IMR-90 (cell line): ENCODE results near the gene TEX264. TPM values are rescaled to one million over a fixed set of nuclear protein-coding genes. Genes with fewer than 3 reads are reported as not detected.

ENCODE experiments used
- ATAC-seq: fragments of 200-7000 bp; cut with Tn5 transposase; 2 replicates; pipeline ENCODE4 v1.9.1; 2020; ENCODE audit warnings: low read depth, mild to moderate bottlenecking, moderate library complexity
- BruUV-seq: library from RNA; stranded (reverse); fragments of 400-500 nt; replicated peaks from 2 replicates; lab custom pipeline; 2021; lab: Mats Ljungman, UMichigan
- CTCF ChIA-PET: fragments of 300-600 bp; formaldehyde crosslinking; extraction: SDS; loops from one replicate; lab custom pipeline; 2021; ENCODE audit warnings: antibody characterized with exemption; lab: Yijun Ruan, JAX
- POLR2A ChIA-PET: fragments of 300-600 bp; sonication (Branson Sonifier 250); formaldehyde crosslinking; loops from one replicate; lab custom pipeline; 2022; ENCODE audit warnings: antibody characterized with exemption; ENCODE audit not compliant: unreplicated experiment; lab: Charles Lee
- DNase-seq: peaks from one replicate; pipeline ENCODE4 v3.0.0; 2013
- H2AFZ ChIP-seq: replicated peaks from 2 replicates; pipeline ENCODE3; 2013; ENCODE audit warnings: low read length, mild to moderate bottlenecking; ENCODE audit not compliant: poor library complexity
- H2AK5ac ChIP-seq: 2 replicates; pipeline ENCODE4 v1.6.1; 2013; ENCODE audit warnings: low read depth, low read length, inconsistent platforms
- H2AK9ac ChIP-seq: replicated peaks from 2 replicates; pipeline ENCODE3; 2013; ENCODE audit warnings: mild to moderate bottlenecking, low read depth, low read length, moderate library complexity; ENCODE audit not compliant: poor library complexity
- H2BK120ac ChIP-seq: 2 replicates; pipeline ENCODE4 v1.6.1; 2013; ENCODE audit warnings: low read depth, low read length, inconsistent platforms
- H2BK15ac ChIP-seq: 3 replicates; pipeline ENCODE4 v1.6.1; 2013; ENCODE audit warnings: low read depth, low read length, inconsistent platforms
- H2BK20ac ChIP-seq: 2 replicates; pipeline ENCODE4 v1.6.1; 2013; ENCODE audit warnings: low read depth, mild to moderate bottlenecking, inconsistent platforms, low read length, moderate library complexity
- H2BK5ac ChIP-seq: 2 replicates; pipeline ENCODE4 v1.6.1; 2013; ENCODE audit warnings: mild to moderate bottlenecking, low read depth, low read length, inconsistent platforms; ENCODE audit not compliant: poor library complexity, severe bottlenecking
- H3K14ac ChIP-seq: replicated peaks from 2 replicates; pipeline ENCODE4 v1.6.1; 2013; ENCODE audit warnings: low read depth, low read length, inconsistent platforms
- H3K18ac ChIP-seq: 2 replicates; pipeline ENCODE4 v1.6.1; 2013; ENCODE audit warnings: low read depth, low read length, control low read depth
- H3K23ac ChIP-seq: 2 replicates; pipeline ENCODE4 v1.6.1; 2013; ENCODE audit warnings: low read depth, low read length, inconsistent platforms
- H3K27ac ChIP-seq: 2 replicates; pipeline ENCODE4 v1.5.1; 2013; ENCODE audit warnings: mild to moderate bottlenecking, control low read depth, low read length; ENCODE audit not compliant: insufficient read depth
- H3K27me3 ChIP-seq: 2 replicates; pipeline ENCODE4 v1.6.1; 2013; ENCODE audit warnings: low read length; ENCODE audit not compliant: control insufficient read depth, insufficient read depth
- H3K36me3 ChIP-seq: 2 replicates; pipeline ENCODE4 v1.6.1; 2013; ENCODE audit warnings: low read length, mixed read lengths; ENCODE audit not compliant: control insufficient read depth, insufficient read depth
- H3K4ac ChIP-seq: 2 replicates; pipeline ENCODE4 v1.6.1; 2013; ENCODE audit warnings: low read depth, low read length, inconsistent platforms
- H3K4me1 ChIP-seq: 2 replicates; pipeline ENCODE4 v1.6.1; 2013; ENCODE audit warnings: low read length, mixed read lengths; ENCODE audit not compliant: control insufficient read depth, insufficient read depth
- H3K4me2 ChIP-seq: 2 replicates; pipeline ENCODE4 v1.6.1; 2013; ENCODE audit warnings: low read depth, mild to moderate bottlenecking, control low read depth, low read length, moderate library complexity
- H3K4me3 ChIP-seq: 2 replicates; pipeline ENCODE4 v1.5.1; 2013; ENCODE audit warnings: low read depth, mild to moderate bottlenecking, control low read depth, low read length, moderate library complexity; ENCODE audit not compliant: insufficient read depth
- H3K56ac ChIP-seq: 2 replicates; pipeline ENCODE4 v1.6.1; 2013; ENCODE audit warnings: low read length, inconsistent platforms; ENCODE audit not compliant: insufficient read depth; ENCODE audit errors: extremely low read depth
- H3K79me1 ChIP-seq, 2 experiments: 2 replicates each; pipeline ENCODE4 v1.6.1; 2013; ENCODE audit warnings: low read length in 2 of 2, inconsistent platforms in 1 of 2, low read depth in 1 of 2
- H3K9ac ChIP-seq: 2 replicates; pipeline ENCODE4 v1.6.1; 2013; ENCODE audit warnings: low read depth, low read length, control low read depth
- H3K9me1 ChIP-seq: 2 replicates; pipeline ENCODE4 v1.6.1; 2013; ENCODE audit warnings: low read length, inconsistent platforms; ENCODE audit not compliant: insufficient read depth
- H3K9me3 ChIP-seq: 2 replicates; pipeline ENCODE4 v1.6.1; 2013; ENCODE audit warnings: low read length; ENCODE audit not compliant: control insufficient read depth, insufficient read depth
- H4K20me1 ChIP-seq: 2 replicates; pipeline ENCODE4 v1.6.1; 2013; ENCODE audit warnings: low read length, inconsistent platforms; ENCODE audit not compliant: insufficient read depth
- H4K5ac ChIP-seq: 2 replicates; pipeline ENCODE4 v1.6.1; 2013; ENCODE audit warnings: mild to moderate bottlenecking, low read depth, low read length, control low read depth
- H4K8ac ChIP-seq, 2 experiments: 2 replicates each; pipeline ENCODE4 v1.6.1; 2013; ENCODE audit warnings: low read depth in 2 of 2, low read length in 2 of 2, control low read depth in 1 of 2, inconsistent platforms in 1 of 2
- H4K91ac ChIP-seq: 2 replicates; pipeline ENCODE4 v1.6.1; 2013; ENCODE audit warnings: low read depth, low read length, inconsistent platforms; ENCODE audit not compliant: insufficient read depth
- BHLHE40 ChIP-seq: fragments of 150-350 bp; IDR thresholded peaks from 2 replicates; pipeline ENCODE4 v1.6.1; 2016; ENCODE audit warnings: mild to moderate bottlenecking, low read depth, low read length
- CEBPB ChIP-seq: IDR thresholded peaks from 2 replicates; pipeline ENCODE4 v1.6.1; 2012; ENCODE audit warnings: low read depth, low read length, improper control_type of control experiment
- FOS ChIP-seq: fragments of 150-350 bp; IDR thresholded peaks from 2 replicates; pipeline ENCODE4 v1.6.1; 2016; ENCODE audit warnings: low read depth, low read length
- MAZ ChIP-seq: IDR thresholded peaks from 2 replicates; pipeline ENCODE4 v1.6.1; 2012; ENCODE audit warnings: low read depth, mild to moderate bottlenecking, low read length, improper control_type of control experiment, moderate library complexity, borderline replicate concordance
- POLR2A ChIP-seq: IDR thresholded peaks from 2 replicates; pipeline ENCODE4 v1.6.1; 2012; ENCODE audit warnings: mild to moderate bottlenecking, low read depth, low read length
- RAD21 ChIP-seq: IDR thresholded peaks from 2 replicates; pipeline ENCODE4 v1.6.1; 2012; ENCODE audit warnings: low read length, improper control_type of control experiment
- RCOR1 ChIP-seq: IDR thresholded peaks from 2 replicates; pipeline ENCODE4 v1.6.1; 2012; ENCODE audit warnings: mild to moderate bottlenecking, low read length, improper control_type of control experiment; ENCODE audit not compliant: insufficient replicate concordance
- RFX5 ChIP-seq: IDR thresholded peaks from 2 replicates; pipeline ENCODE4 v1.8.0; 2012; ENCODE audit warnings: low read depth, mild to moderate bottlenecking, low read length, moderate library complexity
- SMC3 ChIP-seq: fragments of 150-350 bp; IDR thresholded peaks from 2 replicates; pipeline ENCODE4 v1.6.1; 2016; ENCODE audit warnings: low read depth, mild to moderate bottlenecking, antibody characterized with exemption, low read length, moderate library complexity
- WGBS, 2 experiments: methylation state at CpG; one replicate each; pipeline versions ENCODE4 v1.1.5 to v1.1.7; 2013; ENCODE audit warnings: missing lambda C conversion rate in 2 of 2; ENCODE audit not compliant: insufficient read length in 1 of 2; ENCODE audit errors: extremely low coverage in 2 of 2; 5-methylcytosine and 5-hydroxymethylcytosine counted together
- dilution Hi-C: fragments of 300-500 bp; cut with HindIII; formaldehyde crosslinking; loops from one replicate; pipeline ENCODE4 v1.14.3; 2018; ENCODE audit warnings: low sequenced_read_pairs; ENCODE audit not compliant: unreplicated experiment
- in situ Hi-C: fragments of 300-500 bp; cut with MboI; formaldehyde crosslinking; loops from 3 replicates; pipeline ENCODE4 v1.14.3; 2019; ENCODE audit warnings: low sequenced_read_pairs, inconsistent platforms, mixed read lengths
- intact Hi-C: fragments of 100-400 bp; cut with micrococcal nuclease; formaldehyde crosslinking; loops from 2 replicates; pipeline ENCODE4 v1.10.0; 2022
- polyA plus RNA-seq, 3 experiments: library from polyadenylated mRNA; depleted of rRNA; stranded (reverse); fragments of >200 nt; gene quantifications; 2 replicates each; pipeline ENCODE4 v1.2.3, GENCODE V29; 2012; ENCODE audit warnings: low replicate concordance in 1 of 3
- total RNA-seq: library from RNA; depleted of rRNA; stranded (reverse); fragments of >200 nt; gene quantifications from 2 replicates; pipeline ENCODE4 v1.2.3, GENCODE V29; 2012
- TF ChIP-seq, protein P1 (sequence below): fragments of 150-350 bp; IDR thresholded peaks from 2 replicates; pipeline ENCODE4 v1.6.1; 2017; ENCODE audit warnings: mild to moderate bottlenecking, antibody characterized with exemption, low read length, low read depth
- TF ChIP-seq, protein P2 (sequence below): conservative IDR thresholded peaks from 2 replicates; pipeline ENCODE4 v1.5.1; 2012; ENCODE audit warnings: mild to moderate bottlenecking, low read depth, low read length, improper control_type of control experiment

The TEX264 gene
- total and polyA plus RNA-seq, 2 of the 4 experiments (the other 2 are of a cell fraction): 30.3 to 45.0 TPM

DNA sequence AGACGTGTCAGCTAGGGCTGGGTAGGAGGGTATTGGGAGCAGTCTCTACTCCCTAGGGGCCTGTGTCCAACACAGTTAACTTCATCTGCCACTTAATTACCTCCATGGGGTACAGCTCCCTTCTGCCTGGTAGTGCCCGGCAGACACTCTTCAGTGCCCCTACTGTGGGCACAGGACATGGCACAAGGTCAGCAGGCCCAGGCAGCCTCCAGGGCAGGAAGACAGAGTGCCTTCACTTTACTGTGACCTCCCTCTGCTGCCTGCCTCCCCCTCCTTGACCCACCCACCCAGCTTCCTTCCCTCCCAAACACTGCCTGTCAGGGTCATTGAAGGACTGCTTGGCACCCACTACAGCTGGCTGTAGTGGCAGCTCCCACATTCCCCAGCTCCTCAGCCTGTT lies 29.4 kb downstream of the TEX264 start:
- H4K5ac ChIP-seq: no peak overlapping the region
- ATAC-seq (no peak), DNase-seq (no peak)
- no peak overlapping the region for H3K14ac ChIP-seq
- H3K4me1 ChIP-seq: no peaks in the 10 kb centered on the region
- no peak overlapping the region for H3K27ac ChIP-seq
- 100% methylated on average over 1 of the region's 2 CpGs; no CpG with 5 or more reads in 1 of the 2 experiments for WGBS, 2 experiments
- no peak overlapping the region for H2AFZ ChIP-seq
- intact Hi-C loops: no loop called here
- no peak overlapping the region for H2AK9ac ChIP-seq
- no peak overlapping the region for H2BK120ac ChIP-seq
- in situ Hi-C loops: no loop called here
- no peak overlapping the region for H3K23ac ChIP-seq
- peaks cover 14% of the 10 kb centered on the region for H4K20me1 ChIP-seq
- dilution Hi-C loops: no loop called here
- no peak overlapping the region for H4K8ac ChIP-seq
- no peak overlapping the region for H2BK20ac ChIP-seq
- H3K9me1 ChIP-seq: peaks cover 3% of the 10 kb centered on the region; the same call in 1 of the 2 replicates
- H2AK5ac ChIP-seq: no peak overlapping the region
- no peak overlapping the region for H2BK5ac ChIP-seq
- H3K56ac ChIP-seq: no peak overlapping the region
- H3K18ac ChIP-seq: no peak overlapping the region
- H3K36me3 ChIP-seq: peaks cover 32% of the 10 kb centered on the region
- no TSS peak for BruUV-seq
- no peak overlapping the region for H2BK15ac ChIP-seq
- H3K4ac ChIP-seq: no peak overlapping the region
- H3K9ac ChIP-seq: no peak overlapping the region
- no peaks in the 10 kb centered on the region for H3K9me3 ChIP-seq
- H4K91ac ChIP-seq: no peak overlapping the region
- TF ChIP-seq BHLHE40: no peak
- TF ChIP-seq, protein P1, sequence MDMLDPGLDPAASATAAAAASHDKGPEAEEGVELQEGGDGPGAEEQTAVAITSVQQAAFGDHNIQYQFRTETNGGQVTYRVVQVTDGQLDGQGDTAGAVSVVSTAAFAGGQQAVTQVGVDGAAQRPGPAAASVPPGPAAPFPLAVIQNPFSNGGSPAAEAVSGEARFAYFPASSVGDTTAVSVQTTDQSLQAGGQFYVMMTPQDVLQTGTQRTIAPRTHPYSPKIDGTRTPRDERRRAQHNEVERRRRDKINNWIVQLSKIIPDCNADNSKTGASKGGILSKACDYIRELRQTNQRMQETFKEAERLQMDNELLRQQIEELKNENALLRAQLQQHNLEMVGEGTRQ: no peak
- no peak for TF ChIP-seq POLR2A
- no peak for TF ChIP-seq RFX5
- TF ChIP-seq RAD21: no peak
- TF ChIP-seq RCOR1: no peak
- TF ChIP-seq SMC3: no peak
- no peak for TF ChIP-seq CEBPB
- TF ChIP-seq, protein P2, sequence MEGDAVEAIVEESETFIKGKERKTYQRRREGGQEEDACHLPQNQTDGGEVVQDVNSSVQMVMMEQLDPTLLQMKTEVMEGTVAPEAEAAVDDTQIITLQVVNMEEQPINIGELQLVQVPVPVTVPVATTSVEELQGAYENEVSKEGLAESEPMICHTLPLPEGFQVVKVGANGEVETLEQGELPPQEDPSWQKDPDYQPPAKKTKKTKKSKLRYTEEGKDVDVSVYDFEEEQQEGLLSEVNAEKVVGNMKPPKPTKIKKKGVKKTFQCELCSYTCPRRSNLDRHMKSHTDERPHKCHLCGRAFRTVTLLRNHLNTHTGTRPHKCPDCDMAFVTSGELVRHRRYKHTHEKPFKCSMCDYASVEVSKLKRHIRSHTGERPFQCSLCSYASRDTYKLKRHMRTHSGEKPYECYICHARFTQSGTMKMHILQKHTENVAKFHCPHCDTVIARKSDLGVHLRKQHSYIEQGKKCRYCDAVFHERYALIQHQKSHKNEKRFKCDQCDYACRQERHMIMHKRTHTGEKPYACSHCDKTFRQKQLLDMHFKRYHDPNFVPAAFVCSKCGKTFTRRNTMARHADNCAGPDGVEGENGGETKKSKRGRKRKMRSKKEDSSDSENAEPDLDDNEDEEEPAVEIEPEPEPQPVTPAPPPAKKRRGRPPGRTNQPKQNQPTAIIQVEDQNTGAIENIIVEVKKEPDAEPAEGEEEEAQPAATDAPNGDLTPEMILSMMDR: no peak
- no peak for TF ChIP-seq MAZ
- no peak for TF ChIP-seq FOS
- no peak overlapping the region for H3K4me3 ChIP-seq
- H3K27me3 ChIP-seq: no peaks in the 10 kb centered on the region
- H3K79me1 ChIP-seq: peaks cover 0 to 3% of the 10 kb centered on the region in 2 experiments; a peak in 1 of 4 replicates
- ChIA-PET CTCF (no interaction called here), POLR2A (no interaction called here)
- no peak overlapping the region for H3K4me2 ChIP-seq
